Keratinocyte (primary cell): ENCODE measurements around the gene URGCP.

Experiments used
- CTCF ChIP-seq, 3 experiments: IDR thresholded peaks in 1 of 3; conservative IDR thresholded peaks in 1 of 3; optimal IDR thresholded peaks in 1 of 3; 2 replicates in 2 of 3; 3 replicates in 1 of 3; pipeline versions ENCODE3 to v1.5.1; 2011; ENCODE audit warnings: low read length in 3 of 3, mild to moderate bottlenecking in 3 of 3, moderate library complexity in 2 of 3, control low read depth in 1 of 3, inconsistent platforms in 1 of 3; ENCODE audit not compliant: insufficient read depth in 2 of 3; ENCODE audit errors: extremely low read depth in 1 of 3
- EZH2 ChIP-seq: IDR thresholded peaks from one replicate; pipeline ENCODE4 v1.6.1; 2012; ENCODE audit warnings: inconsistent platforms, mild to moderate bottlenecking, low read length, moderate library complexity

- TF ChIP-seq CTCF (optimal IDR thresholded peaks at IDR 0.05 in 1 of 3, IDR thresholded peaks at IDR 0.05 in 1 of 3, conservative IDR thresholded peaks at IDR 0.05 in 1 of 3; ENCODE audit: extremely low read depth in 1 of 3, insufficient read depth in 2 of 3, low read length in 3 of 3) (peak; percentile 48 to 86 (median 54)), EZH2 (no peak)
These were observed 48.3 kb upstream of the URGCP start for GRCh38 chr7:43954524-43955228.
